ENCODE results near the gene ZBED3. TPM values are rescaled to one million over a fixed set of nuclear protein-coding genes. Genes with fewer than 3 reads are reported as not detected.

Gene ZBED3
- total RNA-seq, 1 experiment from 2014 or later, result 7.0 TPM

DNA sequence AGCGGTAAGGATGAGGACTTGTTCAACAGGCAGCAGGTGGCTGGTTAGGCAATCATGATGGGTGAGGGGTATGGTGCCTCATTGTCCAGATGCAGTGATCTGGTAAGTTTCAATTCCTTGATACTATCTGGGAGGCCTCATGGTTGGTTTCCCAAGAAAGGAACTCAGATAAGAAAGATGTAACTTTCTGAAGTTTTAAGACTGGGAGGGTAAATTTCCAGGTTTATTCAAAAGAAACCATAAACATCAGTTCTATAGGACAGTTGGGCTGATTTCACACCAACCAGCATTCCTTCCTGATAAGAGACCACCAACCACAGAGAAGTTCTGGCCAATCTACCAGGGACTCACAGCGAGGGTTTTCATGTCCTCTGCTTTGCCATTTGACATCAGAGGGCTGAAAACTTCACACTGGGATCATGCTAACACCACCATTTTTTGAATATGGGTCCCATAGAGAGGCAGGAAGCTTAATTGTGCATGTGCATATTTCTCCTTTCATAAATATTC, 57.7 kb downstream of the ZBED3 start (continued):
- TF ChIP-seq, protein P1, sequence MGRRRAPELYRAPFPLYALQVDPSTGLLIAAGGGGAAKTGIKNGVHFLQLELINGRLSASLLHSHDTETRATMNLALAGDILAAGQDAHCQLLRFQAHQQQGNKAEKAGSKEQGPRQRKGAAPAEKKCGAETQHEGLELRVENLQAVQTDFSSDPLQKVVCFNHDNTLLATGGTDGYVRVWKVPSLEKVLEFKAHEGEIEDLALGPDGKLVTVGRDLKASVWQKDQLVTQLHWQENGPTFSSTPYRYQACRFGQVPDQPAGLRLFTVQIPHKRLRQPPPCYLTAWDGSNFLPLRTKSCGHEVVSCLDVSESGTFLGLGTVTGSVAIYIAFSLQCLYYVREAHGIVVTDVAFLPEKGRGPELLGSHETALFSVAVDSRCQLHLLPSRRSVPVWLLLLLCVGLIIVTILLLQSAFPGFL (CRISPR knock-in tag; IDR thresholded peaks at IDR 0.05; ENCODE audit: borderline replicate concordance), result no peak
- TF ChIP-seq PRRX2 (CRISPR knock-in tag; IDR thresholded peaks at IDR 0.05), result no peak
- TF ChIP-seq, protein P2, sequence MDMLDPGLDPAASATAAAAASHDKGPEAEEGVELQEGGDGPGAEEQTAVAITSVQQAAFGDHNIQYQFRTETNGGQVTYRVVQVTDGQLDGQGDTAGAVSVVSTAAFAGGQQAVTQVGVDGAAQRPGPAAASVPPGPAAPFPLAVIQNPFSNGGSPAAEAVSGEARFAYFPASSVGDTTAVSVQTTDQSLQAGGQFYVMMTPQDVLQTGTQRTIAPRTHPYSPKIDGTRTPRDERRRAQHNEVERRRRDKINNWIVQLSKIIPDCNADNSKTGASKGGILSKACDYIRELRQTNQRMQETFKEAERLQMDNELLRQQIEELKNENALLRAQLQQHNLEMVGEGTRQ (CRISPR knock-in tag; IDR thresholded peaks at IDR 0.05), result no peak
- TF ChIP-seq ZNF396 (CRISPR knock-in tag; IDR thresholded peaks at IDR 0.05; ENCODE audit: borderline replicate concordance), result no peak
- no peak for TF ChIP-seq MXD4 (CRISPR knock-in tag; IDR thresholded peaks at IDR 0.05; ENCODE audit: borderline replicate concordance)
- TF ChIP-seq, protein P3, sequence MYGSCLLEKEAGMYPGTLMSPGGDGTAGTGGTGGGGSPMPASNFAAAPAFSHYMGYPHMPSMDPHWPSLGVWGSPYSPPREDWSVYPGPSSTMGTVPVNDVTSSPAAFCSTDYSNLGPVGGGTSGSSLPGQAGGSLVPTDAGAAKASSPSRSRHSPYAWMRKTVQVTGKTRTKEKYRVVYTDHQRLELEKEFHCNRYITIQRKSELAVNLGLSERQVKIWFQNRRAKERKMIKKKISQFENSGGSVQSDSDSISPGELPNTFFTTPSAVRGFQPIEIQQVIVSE (CRISPR knock-in tag; IDR thresholded peaks at IDR 0.05; ENCODE audit: borderline replicate concordance), result no peak
- TF ChIP-seq, protein P4, sequence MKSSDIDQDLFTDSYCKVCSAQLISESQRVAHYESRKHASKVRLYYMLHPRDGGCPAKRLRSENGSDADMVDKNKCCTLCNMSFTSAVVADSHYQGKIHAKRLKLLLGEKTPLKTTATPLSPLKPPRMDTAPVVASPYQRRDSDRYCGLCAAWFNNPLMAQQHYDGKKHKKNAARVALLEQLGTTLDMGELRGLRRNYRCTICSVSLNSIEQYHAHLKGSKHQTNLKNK (CRISPR knock-in tag; IDR thresholded peaks at IDR 0.05), result no peak
- no peak for TF ChIP-seq ZNF219 (CRISPR knock-in tag; IDR thresholded peaks at IDR 0.05; ENCODE audit: borderline replicate concordance)
- TF ChIP-seq MYBL2 (CRISPR knock-in tag; IDR thresholded peaks at IDR 0.05), result no peak
- TF ChIP-seq, protein P5, sequence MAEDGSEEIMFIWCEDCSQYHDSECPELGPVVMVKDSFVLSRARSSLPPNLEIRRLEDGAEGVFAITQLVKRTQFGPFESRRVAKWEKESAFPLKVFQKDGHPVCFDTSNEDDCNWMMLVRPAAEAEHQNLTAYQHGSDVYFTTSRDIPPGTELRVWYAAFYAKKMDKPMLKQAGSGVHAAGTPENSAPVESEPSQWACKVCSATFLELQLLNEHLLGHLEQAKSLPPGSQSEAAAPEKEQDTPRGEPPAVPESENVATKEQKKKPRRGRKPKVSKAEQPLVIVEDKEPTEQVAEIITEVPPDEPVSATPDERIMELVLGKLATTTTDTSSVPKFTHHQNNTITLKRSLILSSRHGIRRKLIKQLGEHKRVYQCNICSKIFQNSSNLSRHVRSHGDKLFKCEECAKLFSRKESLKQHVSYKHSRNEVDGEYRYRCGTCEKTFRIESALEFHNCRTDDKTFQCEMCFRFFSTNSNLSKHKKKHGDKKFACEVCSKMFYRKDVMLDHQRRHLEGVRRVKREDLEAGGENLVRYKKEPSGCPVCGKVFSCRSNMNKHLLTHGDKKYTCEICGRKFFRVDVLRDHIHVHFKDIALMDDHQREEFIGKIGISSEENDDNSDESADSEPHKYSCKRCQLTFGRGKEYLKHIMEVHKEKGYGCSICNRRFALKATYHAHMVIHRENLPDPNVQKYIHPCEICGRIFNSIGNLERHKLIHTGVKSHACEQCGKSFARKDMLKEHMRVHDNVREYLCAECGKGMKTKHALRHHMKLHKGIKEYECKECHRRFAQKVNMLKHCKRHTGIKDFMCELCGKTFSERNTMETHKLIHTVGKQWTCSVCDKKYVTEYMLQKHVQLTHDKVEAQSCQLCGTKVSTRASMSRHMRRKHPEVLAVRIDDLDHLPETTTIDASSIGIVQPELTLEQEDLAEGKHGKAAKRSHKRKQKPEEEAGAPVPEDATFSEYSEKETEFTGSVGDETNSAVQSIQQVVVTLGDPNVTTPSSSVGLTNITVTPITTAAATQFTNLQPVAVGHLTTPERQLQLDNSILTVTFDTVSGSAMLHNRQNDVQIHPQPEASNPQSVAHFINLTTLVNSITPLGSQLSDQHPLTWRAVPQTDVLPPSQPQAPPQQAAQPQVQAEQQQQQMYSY (CRISPR knock-in tag; IDR thresholded peaks at IDR 0.05), result no peak

DNA sequence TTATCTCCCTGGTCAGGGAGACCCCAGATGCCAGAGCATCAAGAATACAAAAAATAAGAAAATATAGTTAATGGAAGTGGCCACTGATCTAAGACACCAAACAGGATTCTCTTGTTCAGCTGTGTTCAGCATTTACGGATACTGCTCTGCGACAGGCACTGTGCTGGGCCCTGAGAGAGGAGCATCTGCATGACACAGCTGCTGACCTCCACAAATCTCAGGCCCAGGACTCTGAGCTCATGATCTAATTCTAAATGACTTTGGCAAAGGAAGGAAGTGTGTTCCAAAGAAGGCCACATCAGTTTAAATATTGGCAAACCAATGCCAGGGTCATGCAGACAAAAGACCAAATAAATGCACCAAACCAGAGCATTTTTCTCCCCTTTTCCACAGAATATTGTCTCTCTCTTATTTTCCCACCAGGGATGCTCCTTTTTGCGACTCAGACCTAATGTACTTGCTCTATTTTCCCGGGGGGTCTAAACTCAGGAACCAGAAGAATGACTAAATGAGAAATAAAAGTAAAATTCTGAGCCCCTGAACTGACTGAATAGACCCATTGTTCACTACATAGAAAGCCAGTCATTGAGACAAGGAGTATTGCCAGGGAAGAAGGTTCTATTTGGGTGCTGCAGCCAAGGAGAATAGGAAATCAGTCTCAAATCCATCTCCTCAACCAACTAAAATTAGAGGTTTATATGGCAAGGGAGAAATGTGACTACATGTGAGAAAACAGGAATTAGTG, 58.3 kb downstream of the ZBED3 start:
- Mint-ChIP-seq H3K4me3 (no peak overlapping the region), H3K27ac (no peak overlapping the region), H3K4me1 (peaks cover 9% of the 10 kb centered on the region), H3K27me3 (ENCODE audit: low read depth) (peaks cover 45% of the 10 kb centered on the region), H3K36me3 (peaks cover 24% of the 10 kb centered on the region), H3K9me3 (peaks cover 27% of the 10 kb centered on the region)
- CTCF ChIA-PET, result no interaction called here
- no peak for ATAC-seq
- no peak for DNase-seq (ENCODE audit: low spot score)
- POLR2A ChIA-PET, result no interaction called here
- no peak for TF ChIP-seq HMGA2 (CRISPR knock-in tag; IDR thresholded peaks at IDR 0.05)
- TF ChIP-seq SP1 (CRISPR knock-in tag; conservative IDR thresholded peaks at IDR 0.05), result no peak
- no peak for TF ChIP-seq ESRRA (CRISPR knock-in tag; IDR thresholded peaks at IDR 0.05; ENCODE audit: borderline replicate concordance)
- no peak for TF ChIP-seq KAT7 (CRISPR knock-in tag; IDR thresholded peaks at IDR 0.05; ENCODE audit: borderline replicate concordance)
- TF ChIP-seq ZNF263 (CRISPR knock-in tag; IDR thresholded peaks at IDR 0.05; ENCODE audit: low read depth), result no peak
- TF ChIP-seq ZNF416 (CRISPR knock-in tag; IDR thresholded peaks at IDR 0.05), result no peak
- TF ChIP-seq, protein P6, sequence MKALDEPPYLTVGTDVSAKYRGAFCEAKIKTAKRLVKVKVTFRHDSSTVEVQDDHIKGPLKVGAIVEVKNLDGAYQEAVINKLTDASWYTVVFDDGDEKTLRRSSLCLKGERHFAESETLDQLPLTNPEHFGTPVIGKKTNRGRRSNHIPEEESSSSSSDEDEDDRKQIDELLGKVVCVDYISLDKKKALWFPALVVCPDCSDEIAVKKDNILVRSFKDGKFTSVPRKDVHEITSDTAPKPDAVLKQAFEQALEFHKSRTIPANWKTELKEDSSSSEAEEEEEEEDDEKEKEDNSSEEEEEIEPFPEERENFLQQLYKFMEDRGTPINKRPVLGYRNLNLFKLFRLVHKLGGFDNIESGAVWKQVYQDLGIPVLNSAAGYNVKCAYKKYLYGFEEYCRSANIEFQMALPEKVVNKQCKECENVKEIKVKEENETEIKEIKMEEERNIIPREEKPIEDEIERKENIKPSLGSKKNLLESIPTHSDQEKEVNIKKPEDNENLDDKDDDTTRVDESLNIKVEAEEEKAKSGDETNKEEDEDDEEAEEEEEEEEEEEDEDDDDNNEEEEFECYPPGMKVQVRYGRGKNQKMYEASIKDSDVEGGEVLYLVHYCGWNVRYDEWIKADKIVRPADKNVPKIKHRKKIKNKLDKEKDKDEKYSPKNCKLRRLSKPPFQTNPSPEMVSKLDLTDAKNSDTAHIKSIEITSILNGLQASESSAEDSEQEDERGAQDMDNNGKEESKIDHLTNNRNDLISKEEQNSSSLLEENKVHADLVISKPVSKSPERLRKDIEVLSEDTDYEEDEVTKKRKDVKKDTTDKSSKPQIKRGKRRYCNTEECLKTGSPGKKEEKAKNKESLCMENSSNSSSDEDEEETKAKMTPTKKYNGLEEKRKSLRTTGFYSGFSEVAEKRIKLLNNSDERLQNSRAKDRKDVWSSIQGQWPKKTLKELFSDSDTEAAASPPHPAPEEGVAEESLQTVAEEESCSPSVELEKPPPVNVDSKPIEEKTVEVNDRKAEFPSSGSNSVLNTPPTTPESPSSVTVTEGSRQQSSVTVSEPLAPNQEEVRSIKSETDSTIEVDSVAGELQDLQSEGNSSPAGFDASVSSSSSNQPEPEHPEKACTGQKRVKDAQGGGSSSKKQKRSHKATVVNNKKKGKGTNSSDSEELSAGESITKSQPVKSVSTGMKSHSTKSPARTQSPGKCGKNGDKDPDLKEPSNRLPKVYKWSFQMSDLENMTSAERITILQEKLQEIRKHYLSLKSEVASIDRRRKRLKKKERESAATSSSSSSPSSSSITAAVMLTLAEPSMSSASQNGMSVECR (CRISPR knock-in tag; IDR thresholded peaks at IDR 0.05; ENCODE audit: borderline replicate concordance), result no peak
- TF ChIP-seq, protein P7, sequence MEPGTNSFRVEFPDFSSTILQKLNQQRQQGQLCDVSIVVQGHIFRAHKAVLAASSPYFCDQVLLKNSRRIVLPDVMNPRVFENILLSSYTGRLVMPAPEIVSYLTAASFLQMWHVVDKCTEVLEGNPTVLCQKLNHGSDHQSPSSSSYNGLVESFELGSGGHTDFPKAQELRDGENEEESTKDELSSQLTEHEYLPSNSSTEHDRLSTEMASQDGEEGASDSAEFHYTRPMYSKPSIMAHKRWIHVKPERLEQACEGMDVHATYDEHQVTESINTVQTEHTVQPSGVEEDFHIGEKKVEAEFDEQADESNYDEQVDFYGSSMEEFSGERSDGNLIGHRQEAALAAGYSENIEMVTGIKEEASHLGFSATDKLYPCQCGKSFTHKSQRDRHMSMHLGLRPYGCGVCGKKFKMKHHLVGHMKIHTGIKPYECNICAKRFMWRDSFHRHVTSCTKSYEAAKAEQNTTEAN (CRISPR knock-in tag; IDR thresholded peaks at IDR 0.05), result no peak
- TF ChIP-seq, protein P2 (CRISPR knock-in tag; IDR thresholded peaks at IDR 0.05), result no peak
- TF ChIP-seq, protein P3 (CRISPR knock-in tag; IDR thresholded peaks at IDR 0.05; ENCODE audit: borderline replicate concordance), result no peak
- no peak for TF ChIP-seq ZNF423 (CRISPR knock-in tag; IDR thresholded peaks at IDR 0.05)
- no peak for TF ChIP-seq ZNF138 (CRISPR knock-in tag; conservative IDR thresholded peaks at IDR 0.05)
